IMR-90 (cell line): ENCODE data around the gene HIVEP1. TPM values are rescaled to one million over a fixed set of nuclear protein-coding genes. Genes with fewer than 3 reads are reported as not detected.

Experiments
- ATAC-seq: fragments of 200-7000 bp; cut with Tn5 transposase; 2 replicates; pipeline ENCODE4 v1.9.1; 2020; ENCODE audit warnings: low read depth, mild to moderate bottlenecking, moderate library complexity
- BruUV-seq: library from RNA; stranded (reverse); fragments of 400-500 nt; replicated peaks from 2 replicates; lab custom pipeline; 2021; lab: Mats Ljungman, UMichigan
- CTCF ChIA-PET: fragments of 300-600 bp; formaldehyde crosslinking; extraction: SDS; loops from one replicate; lab custom pipeline; 2021; ENCODE audit warnings: antibody characterized with exemption; lab: Yijun Ruan, JAX
- POLR2A ChIA-PET: fragments of 300-600 bp; sonication (Branson Sonifier 250); formaldehyde crosslinking; loops from one replicate; lab custom pipeline; 2022; ENCODE audit warnings: antibody characterized with exemption; ENCODE audit not compliant: unreplicated experiment; lab: Charles Lee
- DNase-seq: peaks from one replicate; pipeline ENCODE4 v3.0.0; 2013
- H2AFZ ChIP-seq: replicated peaks from 2 replicates; pipeline ENCODE3; 2013; ENCODE audit warnings: low read length, mild to moderate bottlenecking; ENCODE audit not compliant: poor library complexity
- H2AK5ac ChIP-seq: 2 replicates; pipeline ENCODE4 v1.6.1; 2013; ENCODE audit warnings: low read depth, low read length, inconsistent platforms
- H2AK9ac ChIP-seq: replicated peaks from 2 replicates; pipeline ENCODE3; 2013; ENCODE audit warnings: mild to moderate bottlenecking, low read depth, low read length, moderate library complexity; ENCODE audit not compliant: poor library complexity
- H2BK120ac ChIP-seq: 2 replicates; pipeline ENCODE4 v1.6.1; 2013; ENCODE audit warnings: low read depth, low read length, inconsistent platforms
- H2BK15ac ChIP-seq: 3 replicates; pipeline ENCODE4 v1.6.1; 2013; ENCODE audit warnings: low read depth, low read length, inconsistent platforms
- H2BK20ac ChIP-seq: 2 replicates; pipeline ENCODE4 v1.6.1; 2013; ENCODE audit warnings: low read depth, mild to moderate bottlenecking, inconsistent platforms, low read length, moderate library complexity
- H2BK5ac ChIP-seq: 2 replicates; pipeline ENCODE4 v1.6.1; 2013; ENCODE audit warnings: mild to moderate bottlenecking, low read depth, low read length, inconsistent platforms; ENCODE audit not compliant: poor library complexity, severe bottlenecking
- H3K14ac ChIP-seq: replicated peaks from 2 replicates; pipeline ENCODE4 v1.6.1; 2013; ENCODE audit warnings: low read depth, low read length, inconsistent platforms
- H3K18ac ChIP-seq: 2 replicates; pipeline ENCODE4 v1.6.1; 2013; ENCODE audit warnings: low read depth, low read length, control low read depth
- H3K23ac ChIP-seq: 2 replicates; pipeline ENCODE4 v1.6.1; 2013; ENCODE audit warnings: low read depth, low read length, inconsistent platforms
- H3K27ac ChIP-seq: 2 replicates; pipeline ENCODE4 v1.5.1; 2013; ENCODE audit warnings: mild to moderate bottlenecking, control low read depth, low read length; ENCODE audit not compliant: insufficient read depth
- H3K27me3 ChIP-seq: 2 replicates; pipeline ENCODE4 v1.6.1; 2013; ENCODE audit warnings: low read length; ENCODE audit not compliant: control insufficient read depth, insufficient read depth
- H3K36me3 ChIP-seq: 2 replicates; pipeline ENCODE4 v1.6.1; 2013; ENCODE audit warnings: low read length, mixed read lengths; ENCODE audit not compliant: control insufficient read depth, insufficient read depth
- H3K4ac ChIP-seq: 2 replicates; pipeline ENCODE4 v1.6.1; 2013; ENCODE audit warnings: low read depth, low read length, inconsistent platforms
- H3K4me1 ChIP-seq: 2 replicates; pipeline ENCODE4 v1.6.1; 2013; ENCODE audit warnings: low read length, mixed read lengths; ENCODE audit not compliant: control insufficient read depth, insufficient read depth
- H3K4me2 ChIP-seq: 2 replicates; pipeline ENCODE4 v1.6.1; 2013; ENCODE audit warnings: low read depth, mild to moderate bottlenecking, control low read depth, low read length, moderate library complexity
- H3K4me3 ChIP-seq: 2 replicates; pipeline ENCODE4 v1.5.1; 2013; ENCODE audit warnings: low read depth, mild to moderate bottlenecking, control low read depth, low read length, moderate library complexity; ENCODE audit not compliant: insufficient read depth
- H3K56ac ChIP-seq: 2 replicates; pipeline ENCODE4 v1.6.1; 2013; ENCODE audit warnings: low read length, inconsistent platforms; ENCODE audit not compliant: insufficient read depth; ENCODE audit errors: extremely low read depth
- H3K79me1 ChIP-seq, 2 experiments: 2 replicates each; pipeline ENCODE4 v1.6.1; 2013; ENCODE audit warnings: low read length in 2 of 2, inconsistent platforms in 1 of 2, low read depth in 1 of 2
- H3K9ac ChIP-seq: 2 replicates; pipeline ENCODE4 v1.6.1; 2013; ENCODE audit warnings: low read depth, low read length, control low read depth
- H3K9me1 ChIP-seq: 2 replicates; pipeline ENCODE4 v1.6.1; 2013; ENCODE audit warnings: low read length, inconsistent platforms; ENCODE audit not compliant: insufficient read depth
- H3K9me3 ChIP-seq: 2 replicates; pipeline ENCODE4 v1.6.1; 2013; ENCODE audit warnings: low read length; ENCODE audit not compliant: control insufficient read depth, insufficient read depth
- H4K20me1 ChIP-seq: 2 replicates; pipeline ENCODE4 v1.6.1; 2013; ENCODE audit warnings: low read length, inconsistent platforms; ENCODE audit not compliant: insufficient read depth
- H4K5ac ChIP-seq: 2 replicates; pipeline ENCODE4 v1.6.1; 2013; ENCODE audit warnings: mild to moderate bottlenecking, low read depth, low read length, control low read depth
- H4K8ac ChIP-seq, 2 experiments: 2 replicates each; pipeline ENCODE4 v1.6.1; 2013; ENCODE audit warnings: low read depth in 2 of 2, low read length in 2 of 2, control low read depth in 1 of 2, inconsistent platforms in 1 of 2
- H4K91ac ChIP-seq: 2 replicates; pipeline ENCODE4 v1.6.1; 2013; ENCODE audit warnings: low read depth, low read length, inconsistent platforms; ENCODE audit not compliant: insufficient read depth
- CHD1 ChIP-seq: IDR thresholded peaks from 2 replicates; pipeline ENCODE4 v1.6.1; 2012; ENCODE audit warnings: low read depth, low read length, improper control_type of control experiment
- FOS ChIP-seq: fragments of 150-350 bp; IDR thresholded peaks from 2 replicates; pipeline ENCODE4 v1.6.1; 2016; ENCODE audit warnings: low read depth, low read length
- MAFK ChIP-seq: IDR thresholded peaks from 2 replicates; pipeline ENCODE4 v1.6.1; 2012; ENCODE audit warnings: low read depth, low read length, improper control_type of control experiment
- MAZ ChIP-seq: IDR thresholded peaks from 2 replicates; pipeline ENCODE4 v1.6.1; 2012; ENCODE audit warnings: low read depth, mild to moderate bottlenecking, low read length, improper control_type of control experiment, moderate library complexity, borderline replicate concordance
- NFE2L2 ChIP-seq: fragments of 150-350 bp; IDR thresholded peaks from 2 replicates; pipeline ENCODE4 v1.6.1; 2016; ENCODE audit warnings: low read depth, mild to moderate bottlenecking, low read length
- POLR2A ChIP-seq: IDR thresholded peaks from 2 replicates; pipeline ENCODE4 v1.6.1; 2012; ENCODE audit warnings: mild to moderate bottlenecking, low read depth, low read length
- RAD21 ChIP-seq: IDR thresholded peaks from 2 replicates; pipeline ENCODE4 v1.6.1; 2012; ENCODE audit warnings: low read length, improper control_type of control experiment
- RCOR1 ChIP-seq: IDR thresholded peaks from 2 replicates; pipeline ENCODE4 v1.6.1; 2012; ENCODE audit warnings: mild to moderate bottlenecking, low read length, improper control_type of control experiment; ENCODE audit not compliant: insufficient replicate concordance
- RFX5 ChIP-seq: IDR thresholded peaks from 2 replicates; pipeline ENCODE4 v1.8.0; 2012; ENCODE audit warnings: low read depth, mild to moderate bottlenecking, low read length, moderate library complexity
- WGBS, 2 experiments: methylation state at CpG; one replicate each; pipeline versions ENCODE4 v1.1.5 to v1.1.7; 2013; ENCODE audit warnings: missing lambda C conversion rate in 2 of 2; ENCODE audit not compliant: insufficient read length in 1 of 2; ENCODE audit errors: extremely low coverage in 2 of 2; 5-methylcytosine and 5-hydroxymethylcytosine counted together
- dilution Hi-C: fragments of 300-500 bp; cut with HindIII; formaldehyde crosslinking; loops from one replicate; pipeline ENCODE4 v1.14.3; 2018; ENCODE audit warnings: low sequenced_read_pairs; ENCODE audit not compliant: unreplicated experiment
- in situ Hi-C: fragments of 300-500 bp; cut with MboI; formaldehyde crosslinking; loops from 3 replicates; pipeline ENCODE4 v1.14.3; 2019; ENCODE audit warnings: low sequenced_read_pairs, inconsistent platforms, mixed read lengths
- intact Hi-C: fragments of 100-400 bp; cut with micrococcal nuclease; formaldehyde crosslinking; loops from 2 replicates; pipeline ENCODE4 v1.10.0; 2022
- polyA plus RNA-seq, 3 experiments: library from polyadenylated mRNA; depleted of rRNA; stranded (reverse); fragments of >200 nt; gene quantifications; 2 replicates each; pipeline ENCODE4 v1.2.3, GENCODE V29; 2012; ENCODE audit warnings: low replicate concordance in 1 of 3
- total RNA-seq: library from RNA; depleted of rRNA; stranded (reverse); fragments of >200 nt; gene quantifications from 2 replicates; pipeline ENCODE4 v1.2.3, GENCODE V29; 2012
- TF ChIP-seq, protein P1 (sequence below): conservative IDR thresholded peaks from 2 replicates; pipeline ENCODE4 v1.5.1; 2012; ENCODE audit warnings: mild to moderate bottlenecking, low read depth, low read length, improper control_type of control experiment
- TF ChIP-seq, protein P2 (sequence below): fragments of 150-350 bp; IDR thresholded peaks from 2 replicates; pipeline ENCODE4 v1.6.1; 2017; ENCODE audit warnings: mild to moderate bottlenecking, antibody characterized with exemption, low read length, low read depth

HIVEP1 gene
- total and polyA plus RNA-seq, 2 of the 4 experiments (the other 2 are of a cell fraction): 13.0 to 17.2 TPM

DNA sequence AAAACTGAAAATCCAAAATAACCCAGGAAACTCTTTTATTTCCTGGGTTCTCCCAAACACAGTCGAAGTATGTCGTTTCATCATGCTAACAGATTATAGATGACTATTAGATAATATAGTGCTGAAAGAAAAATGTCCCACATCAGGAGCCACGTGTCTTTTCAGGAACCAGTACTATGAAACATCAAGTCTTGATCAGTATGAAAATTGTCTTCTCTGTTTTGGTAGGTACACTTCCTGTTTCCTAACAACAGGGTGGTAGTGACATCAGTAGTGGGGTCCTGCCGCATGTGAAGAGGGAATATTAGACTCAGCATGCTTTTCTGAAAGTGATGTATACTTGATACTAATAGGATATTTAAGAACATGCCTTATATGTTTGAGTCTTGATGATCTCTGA is 136.7 kb downstream of the HIVEP1 start:
- no peak overlapping the region for H4K5ac ChIP-seq
- H2BK120ac ChIP-seq: peak overlapping the region; percentile 65; the same call in 1 of the 2 replicates
- H3K27me3 ChIP-seq: no peaks in the 10 kb centered on the region
- H3K27ac ChIP-seq: no peak overlapping the region
- no CpG with 5 or more reads among the region's 4 CpGs for WGBS, 2 experiments
- H3K79me1 ChIP-seq: peaks cover 0 to 12% of the 10 kb centered on the region in 2 experiments; a peak in 3 of 4 replicates
- peak overlapping the region; percentile 65; the same call in 1 of the 2 replicates for H2BK20ac ChIP-seq
- H2BK5ac ChIP-seq: peak overlapping the region; percentile 68
- H3K4ac ChIP-seq: peak overlapping the region; percentile 69; the same call in 1 of the 2 replicates
- ChIA-PET CTCF (interaction anchor here (0.6 to 0.9 kb wide), 3 partner anchors 140 to 243 kb away, joined by 3 to 4 read pairs (median 3); partner anchors contain the start of gene EDN1), POLR2A (no interaction called here)
- peak overlapping the region; percentile 66; the same call in 1 of the 2 replicates for H3K4me2 ChIP-seq
- peak overlapping the region; percentile 62 for H4K91ac ChIP-seq
- in situ Hi-C loops: no loop called here
- no peaks in the 10 kb centered on the region; the same call in 1 of the 2 replicates for H3K36me3 ChIP-seq
- no peak overlapping the region for H2AFZ ChIP-seq
- H4K20me1 ChIP-seq: no peaks in the 10 kb centered on the region
- peaks cover 12% of the 10 kb centered on the region for H3K4me1 ChIP-seq
- H3K4me3 ChIP-seq: no peak overlapping the region
- H3K14ac ChIP-seq: peak overlapping the region; percentile 27; the same call in 1 of the 2 replicates
- DNase-seq (no peak), ATAC-seq (no peak; the same call in 1 of the 2 replicates)
- peak overlapping the region; percentile 65; the same call in 1 of the 2 replicates for H3K23ac ChIP-seq
- H3K18ac ChIP-seq: peak overlapping the region; percentile 86; the same call in 1 of the 2 replicates
- H2BK15ac ChIP-seq: 0 out of 3 replicates have a peak overlapping the region, but pooled peaks have one; percentile 33
- dilution Hi-C loops: no loop called here
- H2AK5ac ChIP-seq: peak overlapping the region; percentile 51; the same call in 1 of the 2 replicates
- peaks cover 9% of the 10 kb centered on the region for H3K9me1 ChIP-seq
- H2AK9ac ChIP-seq: no peak overlapping the region
- TF ChIP-seq POLR2A: no peak
- no peak for TF ChIP-seq RAD21
- no peak for TF ChIP-seq RCOR1
- no peak for TF ChIP-seq NFE2L2
- no peak for TF ChIP-seq MAFK
- TF ChIP-seq, protein P1, sequence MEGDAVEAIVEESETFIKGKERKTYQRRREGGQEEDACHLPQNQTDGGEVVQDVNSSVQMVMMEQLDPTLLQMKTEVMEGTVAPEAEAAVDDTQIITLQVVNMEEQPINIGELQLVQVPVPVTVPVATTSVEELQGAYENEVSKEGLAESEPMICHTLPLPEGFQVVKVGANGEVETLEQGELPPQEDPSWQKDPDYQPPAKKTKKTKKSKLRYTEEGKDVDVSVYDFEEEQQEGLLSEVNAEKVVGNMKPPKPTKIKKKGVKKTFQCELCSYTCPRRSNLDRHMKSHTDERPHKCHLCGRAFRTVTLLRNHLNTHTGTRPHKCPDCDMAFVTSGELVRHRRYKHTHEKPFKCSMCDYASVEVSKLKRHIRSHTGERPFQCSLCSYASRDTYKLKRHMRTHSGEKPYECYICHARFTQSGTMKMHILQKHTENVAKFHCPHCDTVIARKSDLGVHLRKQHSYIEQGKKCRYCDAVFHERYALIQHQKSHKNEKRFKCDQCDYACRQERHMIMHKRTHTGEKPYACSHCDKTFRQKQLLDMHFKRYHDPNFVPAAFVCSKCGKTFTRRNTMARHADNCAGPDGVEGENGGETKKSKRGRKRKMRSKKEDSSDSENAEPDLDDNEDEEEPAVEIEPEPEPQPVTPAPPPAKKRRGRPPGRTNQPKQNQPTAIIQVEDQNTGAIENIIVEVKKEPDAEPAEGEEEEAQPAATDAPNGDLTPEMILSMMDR: no peak
- no peak for TF ChIP-seq FOS
- TF ChIP-seq, protein P2, sequence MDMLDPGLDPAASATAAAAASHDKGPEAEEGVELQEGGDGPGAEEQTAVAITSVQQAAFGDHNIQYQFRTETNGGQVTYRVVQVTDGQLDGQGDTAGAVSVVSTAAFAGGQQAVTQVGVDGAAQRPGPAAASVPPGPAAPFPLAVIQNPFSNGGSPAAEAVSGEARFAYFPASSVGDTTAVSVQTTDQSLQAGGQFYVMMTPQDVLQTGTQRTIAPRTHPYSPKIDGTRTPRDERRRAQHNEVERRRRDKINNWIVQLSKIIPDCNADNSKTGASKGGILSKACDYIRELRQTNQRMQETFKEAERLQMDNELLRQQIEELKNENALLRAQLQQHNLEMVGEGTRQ: no peak
- TF ChIP-seq RFX5: no peak
- no peak for TF ChIP-seq MAZ
- no peak for TF ChIP-seq CHD1
- H3K56ac ChIP-seq: no peak overlapping the region
- peak overlapping the region in 1 of 2 experiments; percentile 62; a peak in 2 of 4 replicates for H4K8ac ChIP-seq
- no peaks in the 10 kb centered on the region for H3K9me3 ChIP-seq
- intact Hi-C loops: loop anchor here (5.0 kb wide), 4 partner anchors 83 to 562 kb away; partner anchors contain the start of gene EDN1
- no peak overlapping the region for H3K9ac ChIP-seq
- BruUV-seq: no TSS peak
